Parathyroid adenoma (tissue), 2 donors: ENCODE results near the gene DRG1.
"Not testable (repeated sequence)": the region's sequence is repeated elsewhere in the genome, so short reads cannot be mapped to it uniquely, and the experiment has no call there.

Source experiments
- H2AFZ ChIP-seq: fragments of 300-600 bp; sonication (generic); one replicate; pipeline ENCODE4 v1.7.0; 2017; ENCODE audit warnings: antibody characterized with exemption, mild to moderate bottlenecking
- H3K27ac ChIP-seq: fragments of 300-600 bp; sonication (generic); one replicate; pipeline ENCODE4 v1.7.0; 2017
- H3K27me3 ChIP-seq: fragments of 300-600 bp; sonication (generic); one replicate; pipeline ENCODE4 v1.7.0; 2017; ENCODE audit warnings: low read length; ENCODE audit not compliant: control insufficient read depth, insufficient read depth
- H3K36me3 ChIP-seq: fragments of 300-600 bp; sonication (generic); one replicate; pipeline ENCODE4 v1.7.0; 2017; ENCODE audit warnings: low read length; ENCODE audit not compliant: control insufficient read depth, insufficient read depth
- H3K4me1 ChIP-seq: fragments of 300-600 bp; sonication (generic); one replicate; pipeline ENCODE4 v1.7.0; 2017; ENCODE audit warnings: control low read depth
- H3K4me2 ChIP-seq: fragments of 300-600 bp; sonication (generic); one replicate; pipeline ENCODE4 v1.7.0; 2017; ENCODE audit warnings: low read length
- H3K4me3 ChIP-seq: fragments of 300-600 bp; sonication (generic); one replicate; pipeline ENCODE4 v1.7.0; 2017; ENCODE audit warnings: low read depth, low read length
- H3K79me2 ChIP-seq: fragments of 300-600 bp; sonication (generic); one replicate; pipeline ENCODE4 v1.7.0; 2017; ENCODE audit warnings: control low read depth
- H3K9ac ChIP-seq: fragments of 300-600 bp; sonication (generic); one replicate; pipeline ENCODE4 v1.7.0; 2017; ENCODE audit warnings: mild to moderate bottlenecking
- H3K9me3 ChIP-seq: fragments of 300-600 bp; sonication (generic); one replicate; pipeline ENCODE4 v1.7.0; 2017; ENCODE audit warnings: low read length; ENCODE audit not compliant: control insufficient read depth
- TF ChIP-seq, protein P1 (sequence below): fragments of 300-600 bp; sonication (generic); IDR thresholded peaks from one replicate; pipeline ENCODE4 v1.7.0; 2017; ENCODE audit warnings: antibody characterized with exemption, mild to moderate bottlenecking
- donor health status: primary hyperparathyroidism.

Gene DRG1

DNA sequence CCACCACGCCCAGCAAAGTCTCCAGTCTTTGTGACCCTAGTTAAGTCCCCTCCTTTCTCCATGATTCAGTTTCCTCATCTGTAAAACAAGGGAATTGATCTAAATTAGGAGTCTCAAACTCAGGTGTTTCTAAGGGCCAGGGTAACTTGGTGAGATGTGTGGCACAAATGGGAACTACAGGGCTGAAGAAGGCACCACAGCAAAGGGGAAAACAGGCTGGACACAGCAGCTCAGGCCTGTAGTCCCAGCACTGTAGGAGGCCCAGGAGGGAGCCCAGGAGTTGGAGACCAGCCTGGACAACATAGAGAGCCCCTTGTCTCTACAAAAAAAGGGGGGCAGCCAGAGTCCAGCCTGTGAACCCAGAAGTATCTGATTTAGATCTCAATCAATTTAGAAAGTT is 37.7 kb upstream of the DRG1 start:
- Histone ChIP-seq H3K9ac (no peak overlapping the region), H3K27me3 (no peaks in the 10 kb centered on the region), H3K36me3 (no peaks in the 10 kb centered on the region), H3K79me2 (no peaks in the 10 kb centered on the region), H3K27ac (no peak overlapping the region), H2AFZ (no peak overlapping the region), H3K4me3 (no peak overlapping the region), H3K4me2 (no peak overlapping the region), H3K4me1 (no peaks in the 10 kb centered on the region), H3K9me3 (no peaks in the 10 kb centered on the region)
- TF ChIP-seq, protein P1, sequence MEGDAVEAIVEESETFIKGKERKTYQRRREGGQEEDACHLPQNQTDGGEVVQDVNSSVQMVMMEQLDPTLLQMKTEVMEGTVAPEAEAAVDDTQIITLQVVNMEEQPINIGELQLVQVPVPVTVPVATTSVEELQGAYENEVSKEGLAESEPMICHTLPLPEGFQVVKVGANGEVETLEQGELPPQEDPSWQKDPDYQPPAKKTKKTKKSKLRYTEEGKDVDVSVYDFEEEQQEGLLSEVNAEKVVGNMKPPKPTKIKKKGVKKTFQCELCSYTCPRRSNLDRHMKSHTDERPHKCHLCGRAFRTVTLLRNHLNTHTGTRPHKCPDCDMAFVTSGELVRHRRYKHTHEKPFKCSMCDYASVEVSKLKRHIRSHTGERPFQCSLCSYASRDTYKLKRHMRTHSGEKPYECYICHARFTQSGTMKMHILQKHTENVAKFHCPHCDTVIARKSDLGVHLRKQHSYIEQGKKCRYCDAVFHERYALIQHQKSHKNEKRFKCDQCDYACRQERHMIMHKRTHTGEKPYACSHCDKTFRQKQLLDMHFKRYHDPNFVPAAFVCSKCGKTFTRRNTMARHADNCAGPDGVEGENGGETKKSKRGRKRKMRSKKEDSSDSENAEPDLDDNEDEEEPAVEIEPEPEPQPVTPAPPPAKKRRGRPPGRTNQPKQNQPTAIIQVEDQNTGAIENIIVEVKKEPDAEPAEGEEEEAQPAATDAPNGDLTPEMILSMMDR = no peak

DNA sequence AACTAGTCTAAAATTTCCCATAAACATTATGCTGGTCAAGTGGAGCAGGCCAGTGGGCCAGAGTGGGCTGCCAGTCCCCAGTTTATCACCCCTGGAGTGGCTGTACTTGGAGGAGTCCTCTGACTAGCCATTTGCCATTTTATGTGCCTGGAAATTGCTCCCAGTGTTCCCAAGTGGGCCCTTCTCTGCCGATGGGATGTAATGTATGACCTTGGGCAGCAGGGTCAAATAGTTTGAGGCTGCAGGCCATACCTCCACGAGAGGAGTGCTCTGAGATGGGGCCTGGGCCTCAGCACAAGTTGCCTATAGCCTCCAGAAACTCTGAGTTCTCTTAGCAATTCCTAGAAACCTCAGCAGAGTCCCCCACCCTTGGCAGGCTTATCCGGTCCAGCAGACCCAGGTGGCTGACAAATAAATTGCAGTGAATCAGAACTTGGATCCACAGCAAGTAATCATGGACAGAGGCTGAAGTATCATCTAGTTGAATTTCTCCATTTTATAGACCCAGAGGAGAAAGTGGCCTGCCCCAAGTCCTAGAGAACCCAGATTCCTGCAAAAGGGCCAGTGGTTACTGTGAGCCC is 35.4 kb upstream of the DRG1 start:
- H3K4me1 ChIP-seq = no peaks in the 10 kb centered on the region
- TF ChIP-seq, protein P1 = no peak
- no peak overlapping the region for H2AFZ ChIP-seq
- H3K4me3 ChIP-seq = no peak overlapping the region
- no peaks in the 10 kb centered on the region for H3K9me3 ChIP-seq
- H3K36me3 ChIP-seq = no peaks in the 10 kb centered on the region
- no peak overlapping the region for H3K9ac ChIP-seq
- H3K27me3 ChIP-seq = no peaks in the 10 kb centered on the region
- no peak overlapping the region for H3K27ac ChIP-seq
- H3K79me2 ChIP-seq = no peaks in the 10 kb centered on the region
- no peak overlapping the region for H3K4me2 ChIP-seq

DNA sequence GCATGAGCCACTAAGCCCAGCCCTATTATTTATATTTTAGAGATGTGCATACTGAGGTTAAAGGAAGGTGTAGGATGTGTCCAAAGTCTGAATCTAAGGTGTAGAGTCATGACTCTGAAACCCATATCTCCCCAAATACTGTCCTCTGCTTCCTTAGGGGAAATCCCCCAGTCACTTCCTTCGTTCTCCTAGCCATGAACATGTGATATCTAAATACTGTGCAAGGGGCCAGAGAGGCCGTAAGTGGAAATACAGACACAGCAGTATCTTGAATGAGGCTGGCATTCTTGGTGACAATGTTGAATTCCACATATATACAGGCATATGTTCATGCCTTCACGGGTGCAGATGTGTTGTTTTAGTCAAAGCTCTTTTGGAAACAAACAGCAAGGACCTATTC is 32.0 kb upstream of the DRG1 start:
- TF ChIP-seq, protein P1 = no peak
- Histone ChIP-seq H3K79me2 (no peaks in the 10 kb centered on the region), H3K4me3 (no peak overlapping the region), H3K27me3 (no peaks in the 10 kb centered on the region), H3K4me2 (no peak overlapping the region), H3K9me3 (no peaks in the 10 kb centered on the region), H3K4me1 (no peaks in the 10 kb centered on the region), H3K36me3 (no peaks in the 10 kb centered on the region), H3K27ac (no peak overlapping the region), H3K9ac (no peak overlapping the region), H2AFZ (no peak overlapping the region)

DNA sequence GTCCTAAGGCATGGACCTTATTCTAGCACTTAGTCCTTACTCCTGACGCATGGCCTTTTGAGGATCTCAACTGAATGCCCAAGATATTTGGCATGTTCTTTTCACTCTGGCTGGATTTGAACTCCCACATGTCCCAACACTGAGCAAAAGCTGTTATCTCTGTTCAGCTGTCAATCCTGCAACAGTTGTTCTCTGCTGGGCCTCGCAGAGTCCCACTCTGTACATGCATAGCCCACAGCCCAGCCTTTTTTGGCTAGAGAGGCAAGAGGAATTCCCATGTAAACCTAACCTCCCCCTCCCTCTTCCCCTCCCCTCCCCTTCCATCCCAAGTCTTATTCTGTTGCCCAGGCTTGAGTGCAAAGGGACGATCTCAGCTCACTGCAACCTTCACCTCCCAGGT is 21.8 kb upstream of the DRG1 start:
- Histone ChIP-seq H3K27ac (no peak overlapping the region), H3K27me3 (no peaks in the 10 kb centered on the region), H3K9ac (no peak overlapping the region), H3K4me3 (no peak overlapping the region), H3K4me2 (no peak overlapping the region), H3K79me2 (no peaks in the 10 kb centered on the region), H3K4me1 (no peaks in the 10 kb centered on the region), H3K9me3 (no peaks in the 10 kb centered on the region), H3K36me3 (no peaks in the 10 kb centered on the region), H2AFZ (no peak overlapping the region)
- TF ChIP-seq, protein P1 = no peak

DNA sequence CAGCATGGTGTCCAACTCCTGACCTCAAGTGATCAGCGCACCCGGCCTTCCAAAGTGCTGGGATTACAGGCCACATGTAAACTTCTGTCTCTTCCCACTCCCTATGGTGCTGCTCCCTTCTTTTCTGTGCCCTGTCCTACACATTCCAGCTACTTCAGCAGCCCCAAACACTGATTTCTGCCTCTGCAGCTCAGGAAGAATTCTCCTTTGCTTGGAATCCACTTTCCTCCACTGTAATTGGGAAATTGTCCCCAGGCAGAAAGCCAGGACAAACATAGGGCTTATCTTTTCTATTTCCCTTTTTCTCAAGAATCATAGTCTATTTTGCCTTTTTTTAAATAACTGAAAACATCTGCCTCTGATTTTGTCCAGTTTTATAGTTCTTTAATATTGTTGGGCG is 21.3 kb upstream of the DRG1 start:
- H3K4me1 ChIP-seq = no peaks in the 10 kb centered on the region
- H2AFZ ChIP-seq = no peak overlapping the region
- H3K27me3 ChIP-seq = no peaks in the 10 kb centered on the region
- H3K27ac ChIP-seq = no peak overlapping the region
- H3K9ac ChIP-seq = no peak overlapping the region
- H3K79me2 ChIP-seq = no peaks in the 10 kb centered on the region
- no peak overlapping the region for H3K4me3 ChIP-seq
- H3K9me3 ChIP-seq = no peaks in the 10 kb centered on the region
- no peak overlapping the region for H3K4me2 ChIP-seq
- TF ChIP-seq, protein P1 = no peak
- no peaks in the 10 kb centered on the region for H3K36me3 ChIP-seq

DNA sequence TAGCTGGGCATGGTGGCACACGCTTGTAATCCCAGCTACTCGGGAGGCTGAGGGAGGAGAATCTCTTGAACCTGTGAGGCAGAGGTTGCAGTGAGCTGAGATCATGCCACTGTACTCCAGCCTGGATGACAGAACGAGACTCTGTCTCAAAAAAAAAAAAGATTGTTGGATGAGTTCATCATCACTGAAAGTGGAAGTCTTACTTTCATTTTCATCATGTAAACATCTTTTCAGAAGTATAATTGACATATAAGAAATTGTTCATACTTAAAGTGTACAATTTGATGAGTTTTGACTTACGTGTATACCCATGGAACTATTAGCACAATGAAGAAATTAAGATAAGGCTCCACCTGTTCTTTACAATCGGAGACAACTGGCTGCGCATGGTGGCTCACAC is 20.8 kb upstream of the DRG1 start:
- not testable (repeated sequence) for H3K9me3 ChIP-seq, H3K9ac ChIP-seq, H3K4me1 ChIP-seq, H3K4me3 ChIP-seq, H2AFZ ChIP-seq, H3K27me3 ChIP-seq, H3K27ac ChIP-seq, H3K36me3 ChIP-seq, H3K4me2 ChIP-seq, H3K79me2 ChIP-seq
